ENCODE data around the gene CYP2D6.
A peak's percentile ranks its signal among the peaks of the same experiment; 100 is the strongest.
"Not testable (repeated sequence)": the region's sequence is repeated elsewhere in the genome, so short reads cannot be mapped to it uniquely, and the experiment has no call there.

The CYP2D6 gene

GRCh38 chr22:42130639-42131431 lies at the start of gene CYP2D6:
TSS of gene CYP2D6 (minus strand) at chr22:42130810. CDS start at chr22:42130791, 19 bp downstream.
- DNase-seq, result not testable (repeated sequence)

DNA sequence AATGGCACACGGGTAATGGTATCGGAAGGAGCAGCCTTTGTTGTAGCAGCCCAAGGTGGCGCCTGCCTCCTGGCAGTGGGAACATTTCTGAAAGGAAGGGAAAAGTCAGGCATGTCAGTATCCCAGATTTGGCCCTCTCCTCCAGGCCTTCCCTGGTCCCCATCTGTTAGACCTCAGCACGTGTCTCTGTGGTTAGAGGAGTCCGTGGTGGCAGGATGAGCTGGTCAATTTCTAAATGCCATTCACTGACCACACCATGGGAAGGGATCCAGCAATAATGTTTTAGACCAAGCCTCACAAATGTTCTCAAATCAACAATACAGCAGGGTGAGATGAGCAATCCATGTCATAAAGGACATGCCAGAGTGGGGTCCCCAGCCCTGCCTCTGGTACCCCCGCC lies 49.0 kb upstream of the CYP2D6 start:
- DNase-seq, result peak; percentile 79

DNA sequence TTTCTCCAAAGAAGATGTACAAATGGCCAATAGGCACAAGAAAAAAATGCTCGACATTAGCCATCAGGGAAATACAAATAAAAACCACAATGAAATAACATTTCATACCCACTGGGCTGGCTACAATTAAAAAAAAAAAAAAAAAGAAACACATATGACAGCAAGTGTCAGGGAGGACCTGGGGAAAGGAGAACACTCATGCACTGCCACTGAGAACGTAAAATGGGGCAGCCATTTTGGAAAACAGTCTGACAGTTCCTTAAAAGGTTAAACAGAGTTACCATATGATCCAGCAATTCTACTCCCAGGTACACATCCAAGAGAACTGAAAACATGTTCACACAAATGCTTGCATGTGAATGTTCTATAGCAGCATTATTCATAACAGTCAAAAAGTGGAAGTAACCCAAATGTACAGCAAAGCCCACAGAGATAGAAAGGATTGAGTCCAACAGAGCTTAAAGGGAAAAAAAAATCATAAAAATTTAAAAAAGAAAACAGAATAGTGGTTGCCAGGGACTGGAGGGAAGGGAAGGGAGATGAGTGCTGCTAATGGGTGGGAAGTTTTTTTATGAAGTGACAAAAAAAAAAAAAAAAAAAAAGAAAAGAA lies 48.4 kb upstream of the CYP2D6 start:
- no peak for DNase-seq

DNA sequence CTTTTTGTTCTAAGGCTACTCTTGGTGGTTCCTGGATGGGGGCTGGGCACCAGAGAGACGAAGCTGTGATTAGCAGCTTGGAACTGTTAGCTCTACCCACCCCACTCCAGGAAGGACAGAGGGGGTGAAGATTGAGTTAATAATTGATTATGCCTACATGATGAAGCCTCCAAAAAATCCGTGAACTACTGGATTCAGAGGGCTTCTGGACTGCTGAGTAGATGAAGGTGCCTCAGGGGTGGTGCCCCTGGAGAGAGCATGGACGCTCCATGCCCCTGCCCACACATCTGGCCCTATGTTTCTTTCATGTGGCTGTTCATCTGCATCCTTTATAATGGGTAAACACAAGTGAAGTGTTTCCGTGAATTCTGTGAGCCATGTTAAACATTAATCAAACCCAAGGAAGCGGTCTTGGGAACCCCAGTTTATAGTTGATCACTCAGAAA lies 47.3 kb upstream of the CYP2D6 start:
- no peak for DNase-seq

DNA sequence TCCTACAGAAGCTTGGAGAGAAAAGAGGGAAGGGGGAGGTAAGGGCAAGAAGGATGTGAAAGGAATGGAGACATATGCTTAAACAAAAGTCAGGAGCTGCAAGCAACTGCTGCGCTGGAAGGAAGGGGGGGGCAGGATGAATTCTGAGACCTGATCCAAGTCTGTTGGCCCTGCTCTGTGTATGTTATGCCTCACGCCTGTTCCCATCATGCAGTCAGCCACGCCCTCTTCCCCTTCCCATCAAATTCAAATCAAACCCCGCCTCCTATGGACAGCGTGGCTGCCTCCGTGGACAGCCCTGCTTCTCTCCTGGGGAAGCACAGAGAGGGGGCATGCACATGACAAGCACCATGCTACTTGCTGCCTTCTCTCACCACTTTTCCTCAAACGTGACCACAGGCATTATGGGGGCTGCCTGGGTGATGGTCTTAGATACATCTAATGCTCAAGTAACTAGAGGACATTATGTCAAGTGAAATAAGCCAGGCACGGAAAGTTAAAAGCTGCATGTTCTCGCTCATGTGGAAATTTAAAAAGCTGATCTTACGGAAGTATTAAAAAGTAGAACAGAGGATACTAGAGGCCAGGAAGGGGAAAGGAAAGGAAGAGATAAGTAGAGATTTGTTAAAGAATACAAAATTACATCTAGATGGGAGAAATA lies 45.8 kb upstream of the CYP2D6 start:
- DNase-seq, result no peak

DNA sequence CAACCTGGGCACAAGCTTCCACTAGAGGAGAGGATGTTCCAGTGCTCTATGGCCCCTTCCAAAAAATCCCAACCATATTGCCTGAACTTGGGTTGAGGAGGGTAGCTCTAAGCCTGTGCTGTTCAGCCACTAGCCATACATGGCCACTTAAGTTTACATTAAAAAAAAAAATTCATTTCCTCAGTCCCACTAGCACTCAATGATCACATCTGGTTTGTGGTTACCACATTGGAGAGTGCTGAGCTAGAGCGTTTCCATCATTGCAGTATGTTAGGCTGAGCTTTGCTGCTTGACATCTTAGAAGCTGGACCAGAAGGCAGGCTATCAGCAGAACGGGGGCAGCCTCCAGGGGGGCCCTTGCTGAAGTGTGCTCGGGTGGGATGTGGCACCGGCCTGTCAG lies 43.5 kb upstream of the CYP2D6 start:
- DNase-seq, result peak; percentile 5

GRCh38 chr22:42173183-42173926 lies 42.7 kb upstream of the CYP2D6 start:
- no peak for DNase-seq

- DNase-seq, result peak; percentile 16
Measured at GRCh38 chr22:42172773-42173172, 42.2 kb upstream of the CYP2D6 start.

DNA sequence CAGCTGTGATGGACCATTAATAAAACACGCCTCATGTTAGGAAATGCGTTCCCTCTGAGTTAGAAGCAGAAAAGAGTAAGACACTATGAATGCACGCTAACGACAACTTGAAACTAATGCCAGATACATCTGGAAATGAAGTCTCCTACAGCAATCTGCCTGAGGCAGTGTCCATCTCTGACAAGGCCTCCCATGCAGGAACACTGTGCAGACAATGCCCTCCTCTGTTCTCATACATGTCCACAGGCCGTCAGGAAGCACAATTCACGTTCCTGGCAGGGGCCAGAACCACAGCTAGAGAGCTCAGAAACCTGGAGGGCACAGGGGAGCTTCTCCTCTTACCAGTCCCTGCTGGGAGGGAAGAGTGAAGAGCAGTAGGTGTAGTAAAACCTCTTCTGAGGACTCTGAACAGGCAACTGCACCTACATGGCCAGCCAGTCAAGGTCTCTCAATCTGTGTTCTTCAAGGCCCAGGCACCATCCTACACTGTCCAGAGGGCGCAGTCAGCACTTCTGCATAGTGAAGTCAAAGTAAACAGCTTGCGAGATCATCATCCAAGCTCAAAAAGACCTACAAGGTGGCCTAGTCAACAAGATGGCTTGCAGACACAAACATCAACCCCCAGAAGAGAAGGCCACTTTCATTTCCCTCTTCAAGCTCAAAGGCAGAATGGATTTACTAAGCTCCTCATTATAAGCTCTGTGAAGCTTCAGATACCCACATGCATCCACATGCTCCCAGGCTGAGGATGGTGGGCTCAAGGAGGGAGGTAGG lies 41.5 kb upstream of the CYP2D6 start:
- no peak for DNase-seq

- DNase-seq, result no peak
Measured at GRCh38 chr22:42171417-42171816, 40.8 kb upstream of the CYP2D6 start.

GRCh38 chr22:42170946-42171345 lies 40.3 kb upstream of the CYP2D6 start:
- no peak for DNase-seq

- DNase-seq, result peak; percentile 39
Measured at GRCh38 chr22:42169055-42169469, 38.5 kb upstream of the CYP2D6 start.

- DNase-seq, result no peak
Measured at GRCh38 chr22:42168476-42168875, 37.9 kb upstream of the CYP2D6 start.

DNA sequence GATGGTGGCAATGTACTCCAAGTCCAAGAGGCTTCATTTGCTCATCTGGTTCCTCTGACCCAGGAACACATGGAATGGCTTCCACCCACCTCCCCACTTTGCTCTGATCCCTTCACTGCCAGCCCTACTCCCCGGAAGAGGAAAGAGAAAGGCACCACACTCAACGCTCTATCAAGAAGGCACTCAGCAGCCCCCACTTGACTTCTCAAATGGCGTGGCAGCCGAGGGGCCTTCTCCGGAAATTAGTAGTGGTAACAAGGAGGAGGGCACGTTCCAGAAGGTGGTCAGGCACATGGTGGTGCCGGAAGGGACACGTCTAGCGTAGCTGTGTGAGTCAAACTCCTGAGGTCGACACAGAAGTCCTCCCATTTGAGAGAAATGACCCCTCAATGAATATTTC lies 36.5 kb upstream of the CYP2D6 start:
- no peak for DNase-seq

DNA sequence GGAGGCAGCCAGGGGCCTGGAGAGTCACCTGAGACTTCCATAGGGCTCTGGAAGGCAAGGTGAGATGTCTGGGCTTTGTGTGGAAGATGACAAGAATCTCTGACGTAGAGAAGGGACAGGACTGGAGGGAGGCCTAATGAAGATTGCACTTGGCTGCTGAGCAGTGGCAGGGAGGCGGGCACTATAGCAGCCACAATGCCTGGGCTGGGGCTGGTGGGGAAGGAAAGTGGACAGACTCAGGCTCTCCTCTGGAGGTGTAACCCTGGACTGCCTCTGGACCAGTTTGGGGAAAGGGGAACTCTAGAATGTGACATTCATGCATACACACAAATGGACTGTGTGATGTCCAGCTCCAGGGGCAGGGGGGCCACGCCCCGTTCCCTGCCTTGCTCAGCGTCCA lies 34.3 kb upstream of the CYP2D6 start:
- DNase-seq, result no peak

DNA sequence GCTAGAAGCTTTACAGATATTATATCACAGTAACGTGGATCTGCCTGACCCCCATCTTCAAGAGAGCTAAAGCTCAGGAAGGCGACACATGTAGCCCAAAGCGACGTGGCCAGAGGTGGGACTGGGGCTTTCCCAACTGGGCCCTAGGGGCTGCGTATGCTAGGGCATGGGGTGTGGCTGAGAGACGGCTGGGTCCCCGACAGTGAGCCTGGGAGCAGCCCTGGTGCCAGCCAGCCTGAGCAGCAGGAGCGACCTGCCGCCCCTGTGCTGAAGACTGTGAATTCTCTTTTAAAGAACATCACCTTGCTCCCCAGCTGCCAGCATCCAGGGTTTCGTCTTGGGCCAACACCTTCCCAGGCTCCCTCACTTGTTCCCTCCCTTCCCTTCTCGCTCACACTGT lies 32.9 kb upstream of the CYP2D6 start:
- no peak for DNase-seq

DNA sequence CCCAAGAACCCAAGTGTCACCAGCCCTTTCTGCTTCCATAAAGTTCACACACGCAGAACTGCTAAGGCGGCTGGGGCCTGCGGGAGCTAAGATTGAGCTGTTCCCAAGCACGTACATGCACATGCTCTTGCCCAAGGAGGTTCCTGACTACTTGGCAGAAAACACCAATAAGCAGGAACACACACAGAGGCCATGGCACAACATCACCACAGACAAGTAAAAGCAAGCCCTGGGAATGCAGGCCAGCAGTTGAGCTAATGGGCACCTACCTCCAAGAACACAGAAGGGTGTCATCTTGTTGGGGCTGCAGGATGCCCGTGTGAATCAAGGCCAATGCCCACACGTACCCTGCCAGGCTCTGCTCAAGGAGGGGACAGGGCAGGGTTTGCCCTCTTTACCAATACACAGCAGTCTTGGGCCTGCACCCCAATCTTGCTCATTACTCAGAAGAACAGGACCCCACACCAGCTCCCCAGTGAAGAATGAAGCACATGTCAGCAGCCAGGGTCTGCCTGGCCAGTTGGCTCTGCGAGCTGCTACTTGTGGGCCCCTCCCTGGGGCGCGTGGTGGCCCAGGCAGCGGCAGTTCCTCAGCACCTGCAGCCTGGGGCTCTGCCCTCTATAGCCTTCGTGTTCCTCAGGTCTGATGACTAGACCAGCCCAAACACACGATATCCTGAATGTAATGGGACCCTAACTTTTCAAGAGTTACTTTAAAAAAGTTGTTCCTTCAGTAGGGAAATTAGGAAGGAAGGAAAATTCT lies 32.3 kb upstream of the CYP2D6 start:
- DNase-seq, result no peak

GRCh38 chr22:42160830-42161696 lies 30.5 kb upstream of the CYP2D6 start:
- no peak for DNase-seq

GRCh38 chr22:42160251-42160650 lies 29.6 kb upstream of the CYP2D6 start:
- no peak for DNase-seq

- no peak for DNase-seq
Measured at GRCh38 chr22:42158456-42159132, 28.0 kb upstream of the CYP2D6 start.

Data from HCEC 1CT (cell line).